GM12801 (cell line): ENCODE data around the gene DENND1C.

ENCODE experiments used
- TF ChIP-seq, protein P1 (sequence below): IDR thresholded peaks from one replicate; pipeline ENCODE4 v1.5.1; 2011; ENCODE audit warnings: control low read depth; ENCODE audit not compliant: insufficient read length; ENCODE audit errors: extremely low read depth

The DENND1C gene

DNA sequence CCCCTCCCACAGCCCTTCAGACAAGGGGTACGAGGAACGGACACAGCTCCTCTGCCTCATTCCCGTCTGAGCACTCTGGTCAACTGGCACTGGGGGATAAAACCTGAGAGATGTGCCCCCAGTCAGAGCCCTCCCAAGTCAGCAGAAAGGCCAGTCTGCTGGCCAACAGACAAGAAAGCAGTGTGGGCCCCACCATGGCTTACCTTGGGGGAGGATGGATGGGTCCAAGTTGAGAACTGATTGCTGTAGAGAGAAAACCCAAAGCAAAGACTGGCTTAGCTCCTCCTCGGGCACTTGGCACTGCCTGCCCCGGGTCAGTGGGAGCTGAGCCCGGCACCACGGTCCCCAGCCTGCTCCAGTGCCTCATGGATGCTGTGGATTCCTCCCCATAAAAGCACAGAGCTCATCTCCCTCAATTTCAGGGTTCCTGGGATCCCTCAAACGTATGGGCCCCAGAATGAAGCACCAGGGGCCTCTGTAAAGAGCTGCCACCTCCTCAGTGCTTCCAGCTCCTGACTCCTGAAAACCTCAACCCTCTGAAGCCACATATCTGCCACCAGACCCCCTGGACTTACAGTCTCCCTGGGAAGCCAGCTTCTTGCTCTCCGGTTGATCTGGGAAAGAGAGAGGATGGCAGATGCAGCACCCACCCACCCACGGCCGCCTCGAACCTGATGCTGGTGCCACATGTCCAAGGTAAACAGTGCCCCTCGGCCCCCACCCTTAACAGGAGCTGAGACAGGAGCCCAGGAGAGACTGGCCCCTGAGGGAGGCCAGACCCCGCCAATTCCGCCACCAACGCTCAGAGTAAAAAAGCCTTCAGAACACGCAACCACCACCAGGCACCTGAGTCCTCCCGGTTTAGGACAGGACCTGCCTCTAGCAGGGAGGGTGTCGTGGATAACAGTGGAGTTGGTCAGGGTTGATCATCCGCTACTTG lies 60.2 kb downstream of the DENND1C start:
- TF ChIP-seq, protein P1, sequence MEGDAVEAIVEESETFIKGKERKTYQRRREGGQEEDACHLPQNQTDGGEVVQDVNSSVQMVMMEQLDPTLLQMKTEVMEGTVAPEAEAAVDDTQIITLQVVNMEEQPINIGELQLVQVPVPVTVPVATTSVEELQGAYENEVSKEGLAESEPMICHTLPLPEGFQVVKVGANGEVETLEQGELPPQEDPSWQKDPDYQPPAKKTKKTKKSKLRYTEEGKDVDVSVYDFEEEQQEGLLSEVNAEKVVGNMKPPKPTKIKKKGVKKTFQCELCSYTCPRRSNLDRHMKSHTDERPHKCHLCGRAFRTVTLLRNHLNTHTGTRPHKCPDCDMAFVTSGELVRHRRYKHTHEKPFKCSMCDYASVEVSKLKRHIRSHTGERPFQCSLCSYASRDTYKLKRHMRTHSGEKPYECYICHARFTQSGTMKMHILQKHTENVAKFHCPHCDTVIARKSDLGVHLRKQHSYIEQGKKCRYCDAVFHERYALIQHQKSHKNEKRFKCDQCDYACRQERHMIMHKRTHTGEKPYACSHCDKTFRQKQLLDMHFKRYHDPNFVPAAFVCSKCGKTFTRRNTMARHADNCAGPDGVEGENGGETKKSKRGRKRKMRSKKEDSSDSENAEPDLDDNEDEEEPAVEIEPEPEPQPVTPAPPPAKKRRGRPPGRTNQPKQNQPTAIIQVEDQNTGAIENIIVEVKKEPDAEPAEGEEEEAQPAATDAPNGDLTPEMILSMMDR, result no peak

DNA sequence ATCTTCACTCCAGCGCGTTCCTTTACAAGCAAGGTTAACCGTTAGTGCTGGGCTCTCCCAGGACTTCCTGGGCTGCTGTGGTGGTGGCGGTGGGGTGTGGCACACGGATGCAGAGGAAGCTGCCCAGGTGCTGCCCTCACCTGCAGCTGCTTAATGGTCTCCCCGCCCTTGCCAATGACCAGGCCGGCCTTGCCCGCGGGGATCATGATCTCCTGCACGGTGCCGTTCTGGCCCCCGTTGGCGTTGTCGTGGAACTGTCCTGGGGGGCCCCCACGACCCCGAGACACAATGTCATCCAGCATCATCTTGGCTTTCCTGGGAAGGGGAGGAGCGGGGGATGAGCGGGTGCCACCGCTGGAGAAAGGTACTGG lies 63.0 kb downstream of the DENND1C start:
- TF ChIP-seq, protein P1, result no peak

DNA sequence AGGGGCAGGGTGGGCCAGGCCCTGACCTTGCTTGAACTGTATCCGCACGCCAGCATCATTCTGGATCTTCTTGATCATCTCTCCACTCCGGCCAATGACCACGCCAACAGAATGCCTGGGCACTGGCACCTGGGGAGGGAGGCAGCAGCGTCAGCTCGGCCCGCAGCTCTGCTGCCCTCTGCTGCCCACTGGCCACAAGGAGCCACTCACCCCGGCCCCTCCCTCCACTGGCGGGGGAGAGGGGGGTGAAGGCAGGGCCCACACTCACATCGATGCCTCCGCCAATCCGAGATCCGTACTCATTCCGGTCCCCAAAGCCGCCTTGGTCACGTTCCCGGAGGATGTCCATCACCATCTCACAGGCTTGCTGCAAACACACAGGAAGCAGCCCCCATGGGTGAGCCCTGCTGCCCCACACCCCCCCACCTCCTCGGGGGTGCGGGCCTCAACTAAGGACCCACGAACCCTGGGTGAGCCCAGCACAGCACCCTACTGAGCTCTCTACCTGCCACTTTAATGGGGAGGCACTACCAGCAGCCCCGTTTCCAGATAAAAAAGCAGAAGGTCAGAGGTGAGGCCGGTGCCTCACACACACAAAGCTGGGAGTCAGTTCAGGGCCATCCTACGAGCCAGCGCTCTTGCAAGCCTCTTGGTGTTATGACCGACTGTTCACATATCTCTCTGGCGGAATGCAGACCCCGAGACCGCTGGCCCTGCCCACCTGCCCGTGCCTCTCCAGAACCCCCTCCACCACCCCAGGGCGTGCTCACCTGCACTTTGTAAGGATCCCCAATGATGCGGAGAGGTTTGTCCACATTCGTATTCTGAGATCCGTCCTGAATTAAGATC lies 63.6 kb downstream of the DENND1C start:
- TF ChIP-seq, protein P1, result no peak
